H9 (cell line): ENCODE results near the gene UBE3A. TPM values are rescaled to one million over a fixed set of nuclear protein-coding genes. Genes with fewer than 3 reads are reported as not detected.

Source experiments
- DNase-seq: peaks from one replicate; pipeline ENCODE4 v3.0.0-alpha.2; 2017
- H2AFZ ChIP-seq: one replicate; pipeline ENCODE4 v1.6.1; 2013; ENCODE audit warnings: mild to moderate bottlenecking, low read length, control low read depth, moderate library complexity
- H2AK5ac ChIP-seq: 2 replicates; pipeline ENCODE4 v1.6.1; 2013; ENCODE audit warnings: low read length, control low read depth, mixed read lengths; ENCODE audit not compliant: insufficient read length
- H2BK120ac ChIP-seq: one replicate; pipeline ENCODE4 v1.6.1; 2013; ENCODE audit warnings: low read depth, mild to moderate bottlenecking, low read length, control low read depth, inconsistent platforms; ENCODE audit not compliant: poor library complexity, severe bottlenecking
- H2BK12ac ChIP-seq: 2 replicates; pipeline ENCODE4 v1.6.1; 2013; ENCODE audit warnings: low read length, control low read depth, mixed read lengths, low read depth; ENCODE audit not compliant: insufficient read length
- H2BK15ac ChIP-seq: 2 replicates; pipeline ENCODE4 v1.6.1; 2013; ENCODE audit warnings: low read depth, low read length, control low read depth
- H2BK20ac ChIP-seq: one replicate; pipeline ENCODE4 v1.6.1; 2013; ENCODE audit warnings: low read depth, mild to moderate bottlenecking, low read length, control low read depth, inconsistent platforms; ENCODE audit not compliant: poor library complexity, severe bottlenecking
- H2BK5ac ChIP-seq: 2 replicates; pipeline ENCODE4 v1.6.1; 2013; ENCODE audit warnings: low read length, control low read depth, mixed read lengths; ENCODE audit not compliant: insufficient read length
- H3K14ac ChIP-seq: 2 replicates; pipeline ENCODE4 v1.6.1; 2013; ENCODE audit warnings: low read length, control low read depth; ENCODE audit not compliant: insufficient read depth
- H3K18ac ChIP-seq: 2 replicates; pipeline ENCODE4 v1.6.1; 2013; ENCODE audit warnings: low read depth, mild to moderate bottlenecking, mixed read lengths, low read length, control low read depth; ENCODE audit not compliant: insufficient read length
- H3K23ac ChIP-seq: 2 replicates; pipeline ENCODE4 v1.6.1; 2013; ENCODE audit warnings: low read length, control low read depth, mixed read lengths, low read depth; ENCODE audit not compliant: insufficient read length
- H3K23me2 ChIP-seq: 2 replicates; pipeline ENCODE4 v1.6.1; 2013; ENCODE audit warnings: low read depth, mild to moderate bottlenecking, mixed read lengths, low read length, control low read depth; ENCODE audit not compliant: insufficient read length, poor library complexity, severe bottlenecking
- H3K27ac ChIP-seq: 2 replicates; pipeline ENCODE4 v1.5.1; 2013; ENCODE audit warnings: low read length, control low read depth, mixed read lengths, low read depth; ENCODE audit not compliant: insufficient read length
- H3K27me3 ChIP-seq: 2 replicates; pipeline ENCODE4 v1.6.1; 2013; ENCODE audit warnings: low read length, control low read depth, inconsistent platforms; ENCODE audit not compliant: insufficient read depth
- H3K4ac ChIP-seq: 2 replicates; pipeline ENCODE4 v1.6.1; 2013; ENCODE audit warnings: low read depth, mild to moderate bottlenecking, control low read depth, inconsistent platforms, low read length, moderate library complexity
- H3K4me1 ChIP-seq: 2 replicates; pipeline ENCODE4 v1.6.1; 2013; ENCODE audit warnings: low read length, control low read depth, inconsistent platforms; ENCODE audit not compliant: insufficient read depth
- H3K4me2 ChIP-seq: 2 replicates; pipeline ENCODE4 v1.6.1; 2013; ENCODE audit warnings: low read length, control low read depth, mixed read lengths; ENCODE audit not compliant: insufficient read length, insufficient read depth
- H3K56ac ChIP-seq: 2 replicates; pipeline ENCODE4 v1.6.1; 2013; ENCODE audit warnings: low read depth, mild to moderate bottlenecking, mixed read lengths, low read length, control low read depth; ENCODE audit not compliant: insufficient read length
- H3K79me1 ChIP-seq: 2 replicates; pipeline ENCODE4 v1.6.1; 2013; ENCODE audit warnings: low read depth, mild to moderate bottlenecking, moderate library complexity, low read length, control low read depth, inconsistent platforms; ENCODE audit not compliant: insufficient read depth, poor library complexity, severe bottlenecking
- H3K79me2 ChIP-seq: 2 replicates; pipeline ENCODE4 v1.6.1; 2013; ENCODE audit warnings: low read length, control low read depth, inconsistent platforms; ENCODE audit not compliant: insufficient read depth
- H3K9ac ChIP-seq: 2 replicates; pipeline ENCODE4 v1.6.1; 2013; ENCODE audit warnings: low read length, control low read depth, mixed read lengths; ENCODE audit not compliant: insufficient read length; ENCODE audit errors: extremely low read depth
- H3K9me3 ChIP-seq: one replicate; pipeline ENCODE4 v1.6.1; 2013; ENCODE audit warnings: low read depth, low read length, inconsistent platforms; ENCODE audit not compliant: control insufficient read depth
- H3T11ph ChIP-seq: one replicate; pipeline ENCODE4 v1.6.1; 2013; ENCODE audit warnings: mild to moderate bottlenecking, low read length, control low read depth, inconsistent platforms
- H4K20me1 ChIP-seq: one replicate; pipeline ENCODE4 v1.6.1; 2013; ENCODE audit not compliant: control insufficient read depth, insufficient read length, insufficient read depth
- H4K5ac ChIP-seq: 2 replicates; pipeline ENCODE4 v1.6.1; 2013; ENCODE audit warnings: low read depth, mild to moderate bottlenecking, mixed read lengths, low read length, control low read depth; ENCODE audit not compliant: insufficient read length
- H4K8ac ChIP-seq: replicated peaks from 2 replicates; pipeline ENCODE4 v1.6.1; 2013; ENCODE audit warnings: low read length, control low read depth, mixed read lengths, low read depth; ENCODE audit not compliant: insufficient read length
- H4K91ac ChIP-seq: 2 replicates; pipeline ENCODE4 v1.6.1; 2013; ENCODE audit warnings: low read depth, mild to moderate bottlenecking, moderate library complexity, mixed read lengths, low read length, control low read depth; ENCODE audit not compliant: insufficient read length
- H3K27ac Mint-ChIP-seq, 3 experiments: 2 replicates in 2 of 3; 3 replicates in 1 of 3; pipeline ENCODE4 v1.8.0; 2020 to 2021; ENCODE audit warnings: mixed read lengths in 3 of 3, mild to moderate bottlenecking in 1 of 3, moderate library complexity in 1 of 3
- H3K27me3 Mint-ChIP-seq: 2 replicates; pipeline ENCODE4 v1.8.0; 2021; ENCODE audit warnings: low read depth, mild to moderate bottlenecking, moderate library complexity, mixed read lengths
- H3K36me3 Mint-ChIP-seq, 3 experiments: 2 replicates in 2 of 3; 3 replicates in 1 of 3; pipeline ENCODE4 v1.8.0; 2020 to 2021; ENCODE audit warnings: low read depth in 3 of 3, mixed read lengths in 3 of 3; ENCODE audit not compliant: insufficient read depth in 1 of 3
- H3K4me1 Mint-ChIP-seq, 2 experiments: 2 replicates each; pipeline ENCODE4 v1.8.0; 2020; ENCODE audit warnings: mixed read lengths in 2 of 2
- H3K4me3 Mint-ChIP-seq, 2 experiments: 2 replicates in 1 of 2; 3 replicates in 1 of 2; pipeline ENCODE4 v1.8.0; 2020 to 2021; ENCODE audit warnings: mild to moderate bottlenecking in 2 of 2, mixed read lengths in 2 of 2, moderate library complexity in 1 of 2
- H3K9me3 Mint-ChIP-seq, 2 experiments: 2 replicates in 1 of 2; 3 replicates in 1 of 2; pipeline ENCODE4 v1.8.0; 2020; ENCODE audit warnings: mild to moderate bottlenecking in 2 of 2, mixed read lengths in 2 of 2, moderate library complexity in 1 of 2
- WGBS: extraction: QIAGEN DNeasy Blood & Tissue Kit; methylation state at CpG from one replicate; pipeline ENCODE4 v1.1.7; 2013; ENCODE audit warnings: missing lambda C conversion rate, low lambda C conversion rate, mixed read lengths; ENCODE audit not compliant: insufficient read length; ENCODE audit errors: extremely low coverage; 5-methylcytosine and 5-hydroxymethylcytosine counted together
- total RNA-seq: library from RNA; stranded (reverse); gene quantifications from 2 replicates; pipeline ENCODE4 v1.2.1, GENCODE V29; 2021
- TF ChIP-seq, protein P1 (sequence below): fragments of 200-600 bp; sonication (generic); conservative IDR thresholded peaks from 3 replicates; pipeline ENCODE4 v1.8.0; 2021; ENCODE audit warnings: antibody characterized with exemption, mild to moderate bottlenecking

UBE3A gene
- total RNA-seq, 1 experiment from 2014 or later, result 108 TPM

DNA sequence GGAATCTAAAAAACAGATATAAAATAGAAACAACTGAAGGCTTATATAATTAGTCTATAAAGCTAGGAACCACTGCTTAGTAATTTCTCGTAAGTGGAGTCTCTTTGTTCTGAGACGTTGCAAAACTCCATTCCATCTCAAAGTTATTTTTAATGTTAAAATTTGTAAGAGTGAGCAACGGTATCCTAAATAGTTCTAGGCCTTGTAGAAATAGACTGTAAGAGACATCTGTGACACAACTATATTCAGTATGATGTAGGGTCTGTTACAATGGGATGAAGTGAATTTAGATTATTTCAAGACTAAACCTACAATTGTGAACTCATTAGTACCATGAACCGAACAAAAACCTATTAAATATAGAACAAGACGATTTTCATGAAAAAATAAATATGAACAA lies 57.2 kb downstream of the UBE3A start:
- Histone ChIP-seq H3K9ac (no peak overlapping the region), H3K27me3 (no peaks in the 10 kb centered on the region), H3K79me2 (peaks cover 11% of the 10 kb centered on the region; the same call in 1 of the 2 replicates), H3K14ac (no peak overlapping the region), H2BK120ac (no peak overlapping the region), H4K8ac (no peak overlapping the region), H3K23me2 (no peaks in the 10 kb centered on the region), H3K4me2 (no peak overlapping the region), H3K18ac (no peak overlapping the region), H3T11ph (no peak overlapping the region), H3K27ac (no peak overlapping the region), H2BK5ac (no peak overlapping the region), H2BK12ac (no peak overlapping the region), H3K79me1 (peaks cover 4% of the 10 kb centered on the region), H3K4me1 (no peaks in the 10 kb centered on the region), H4K20me1 (no peaks in the 10 kb centered on the region), H2BK15ac (no peak overlapping the region), H2AFZ (no peak overlapping the region), H3K23ac (no peak overlapping the region), H4K91ac (no peak overlapping the region), H2AK5ac (no peak overlapping the region), H4K5ac (no peak overlapping the region), H2BK20ac (no peak overlapping the region), H3K56ac (no peak overlapping the region), H3K9me3 (no peaks in the 10 kb centered on the region), H3K4ac (no peak overlapping the region)
- no CpG with 5 or more reads among the region's 5 CpGs for WGBS
- Mint-ChIP-seq H3K27me3 (no peaks in the 10 kb centered on the region), H3K9me3 (peaks cover 5 to 11% of the 10 kb centered on the region in 2 experiments), H3K4me3 (no peak overlapping the region), H3K36me3 (peaks cover 30 to 44% (median 40%) of the 10 kb centered on the region in 3 experiments), H3K4me1 (peaks cover 3% of the 10 kb centered on the region in 2 experiments; a peak in 2 of 4 replicates), H3K27ac (no peak overlapping the region)
- no peak for DNase-seq
- TF ChIP-seq, protein P1, sequence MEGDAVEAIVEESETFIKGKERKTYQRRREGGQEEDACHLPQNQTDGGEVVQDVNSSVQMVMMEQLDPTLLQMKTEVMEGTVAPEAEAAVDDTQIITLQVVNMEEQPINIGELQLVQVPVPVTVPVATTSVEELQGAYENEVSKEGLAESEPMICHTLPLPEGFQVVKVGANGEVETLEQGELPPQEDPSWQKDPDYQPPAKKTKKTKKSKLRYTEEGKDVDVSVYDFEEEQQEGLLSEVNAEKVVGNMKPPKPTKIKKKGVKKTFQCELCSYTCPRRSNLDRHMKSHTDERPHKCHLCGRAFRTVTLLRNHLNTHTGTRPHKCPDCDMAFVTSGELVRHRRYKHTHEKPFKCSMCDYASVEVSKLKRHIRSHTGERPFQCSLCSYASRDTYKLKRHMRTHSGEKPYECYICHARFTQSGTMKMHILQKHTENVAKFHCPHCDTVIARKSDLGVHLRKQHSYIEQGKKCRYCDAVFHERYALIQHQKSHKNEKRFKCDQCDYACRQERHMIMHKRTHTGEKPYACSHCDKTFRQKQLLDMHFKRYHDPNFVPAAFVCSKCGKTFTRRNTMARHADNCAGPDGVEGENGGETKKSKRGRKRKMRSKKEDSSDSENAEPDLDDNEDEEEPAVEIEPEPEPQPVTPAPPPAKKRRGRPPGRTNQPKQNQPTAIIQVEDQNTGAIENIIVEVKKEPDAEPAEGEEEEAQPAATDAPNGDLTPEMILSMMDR, result no peak
